Activated naive CD8-positive, alpha-beta T cell treated with anti-CD3 and anti-CD28 coated beads for 36 hours (primary cell): ENCODE measurements around the gene CACTIN. TPM values are rescaled to one million over a fixed set of nuclear protein-coding genes. Genes with fewer than 3 reads are reported as not detected.

Experiments used
- DNase-seq: peaks from one replicate; pipeline ENCODE4 v3.0.0; 2021
- H3K27ac Mint-ChIP-seq: one replicate; pipeline ENCODE4 v1.8.0; 2022; ENCODE audit warnings: mild to moderate bottlenecking, moderate library complexity, mixed read lengths
- H3K27me3 Mint-ChIP-seq: one replicate; pipeline ENCODE4 v1.8.0; 2022; ENCODE audit warnings: mild to moderate bottlenecking, mixed read lengths
- H3K36me3 Mint-ChIP-seq: one replicate; pipeline ENCODE4 v1.8.0; 2021; ENCODE audit warnings: mild to moderate bottlenecking, mixed read lengths
- H3K4me1 Mint-ChIP-seq: one replicate; pipeline ENCODE4 v1.8.0; 2021; ENCODE audit warnings: mixed read lengths
- H3K4me3 Mint-ChIP-seq: one replicate; pipeline ENCODE4 v1.8.0; 2022; ENCODE audit warnings: mild to moderate bottlenecking, moderate library complexity, mixed read lengths
- H3K9me3 Mint-ChIP-seq: one replicate; pipeline ENCODE4 v1.8.0; 2022; ENCODE audit warnings: mixed read lengths
- total RNA-seq, 2 experiments: library from RNA; stranded (reverse); gene quantifications; one replicate each; pipeline ENCODE4 v1.2.3, GENCODE V29; 2021

CACTIN gene
- 10 to 100 TPM; 33.0 to 34.4 TPM for total RNA-seq

DNA sequence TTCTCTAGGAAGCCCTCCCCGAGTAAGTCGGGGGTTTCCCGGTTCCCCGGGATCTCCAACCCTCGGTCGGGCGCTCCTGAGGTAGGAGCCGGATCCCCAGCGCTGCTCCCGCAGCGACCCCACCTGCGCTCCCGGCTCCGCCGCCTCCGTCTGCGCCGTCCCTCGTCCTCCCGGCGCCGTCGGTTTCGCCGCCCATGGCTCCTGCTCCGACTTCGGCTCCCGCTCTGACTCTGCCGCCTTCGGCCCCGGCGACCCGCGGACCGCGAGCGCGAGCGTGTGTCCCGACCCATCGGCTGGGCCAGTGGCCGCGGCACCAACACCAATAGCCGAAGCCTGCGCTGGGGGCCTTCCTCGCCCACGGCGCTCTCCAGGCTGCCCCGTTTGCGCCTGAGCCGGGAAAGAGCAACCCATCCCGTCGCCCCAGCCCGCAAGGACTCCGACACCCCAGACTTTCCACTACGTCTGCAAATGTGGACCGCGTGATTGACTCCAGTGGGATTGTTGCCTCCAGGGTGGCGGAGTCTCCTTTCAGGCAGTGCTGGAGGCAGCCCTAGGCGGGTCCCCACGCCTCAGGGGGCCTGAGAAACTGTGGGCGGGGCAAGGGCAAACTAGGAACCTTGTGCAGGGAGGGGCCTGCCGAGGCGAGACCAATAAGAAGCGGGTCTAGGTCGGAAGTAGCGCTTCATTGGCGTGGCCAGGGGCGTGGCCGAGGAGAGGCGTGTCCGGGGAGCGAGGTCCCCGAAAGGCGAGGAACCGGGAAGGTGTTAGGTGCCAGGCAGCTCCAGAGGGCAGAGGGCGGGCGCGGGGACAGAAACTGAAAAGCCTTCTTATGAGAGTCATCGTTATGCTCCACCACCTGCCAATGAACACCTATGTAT is at the start of gene CACTIN:
CACTIN (minus strand) TSS at position 318 of the 878 bp plus-strand sequence; CDS start at position 290, 28 bp downstream.
- H3K27me3 Mint-ChIP-seq, result no peaks in the 10 kb centered on the region

GRCh38 chr19:3674784-3675543 is 48.4 kb upstream of the CACTIN start:
- H3K27me3 Mint-ChIP-seq, result no peaks in the 10 kb centered on the region
- no peak overlapping the region for H3K4me3 Mint-ChIP-seq
- H3K4me1 Mint-ChIP-seq, result peaks cover 18% of the 10 kb centered on the region
- DNase-seq, result no peak
- H3K9me3 Mint-ChIP-seq, result no peaks in the 10 kb centered on the region
- no peak overlapping the region for H3K27ac Mint-ChIP-seq
- peaks cover 5% of the 10 kb centered on the region for H3K36me3 Mint-ChIP-seq

More for the DNA sequence above, at the start of gene CACTIN:
- peak within 1 kb of the TSS; percentile 97 for H3K27ac Mint-ChIP-seq
- H3K36me3 Mint-ChIP-seq, result peaks cover 3% of the 10 kb centered on the region
- H3K9me3 Mint-ChIP-seq, result no peaks in the 10 kb centered on the region
- peaks cover 14% of the 10 kb centered on the region for H3K4me1 Mint-ChIP-seq
- DNase-seq, result peak; percentile 99
- peak within 1 kb of the TSS; percentile 88 for H3K4me3 Mint-ChIP-seq

GRCh38 chr19:3673506-3674439 is 47.2 kb upstream of the CACTIN start:
- H3K4me1 Mint-ChIP-seq, result peaks cover 20% of the 10 kb centered on the region
- no peaks in the 10 kb centered on the region for H3K9me3 Mint-ChIP-seq
- peaks cover 5% of the 10 kb centered on the region for H3K36me3 Mint-ChIP-seq
- H3K27ac Mint-ChIP-seq, result no peak overlapping the region
- H3K27me3 Mint-ChIP-seq, result no peaks in the 10 kb centered on the region
- DNase-seq, result no peak
- no peak overlapping the region for H3K4me3 Mint-ChIP-seq

DNA sequence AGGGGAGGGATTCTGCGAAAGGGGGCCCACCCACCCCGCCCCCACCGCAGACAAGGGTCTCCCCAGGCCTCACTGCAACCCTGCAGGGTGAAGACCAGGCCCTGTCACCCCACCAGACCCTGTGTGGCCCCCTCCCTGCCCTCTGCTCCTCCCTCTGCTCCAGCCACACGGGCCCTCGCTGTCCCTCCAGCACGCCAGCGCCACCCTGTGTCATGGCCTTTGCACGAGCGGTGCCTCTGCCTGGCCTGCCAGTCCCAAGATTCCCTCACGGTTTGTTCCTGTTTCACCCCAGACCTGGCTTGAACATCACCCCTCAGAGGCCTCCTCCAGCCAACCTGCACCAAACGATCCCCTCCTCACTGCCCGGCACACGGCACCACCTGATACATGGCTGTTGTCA is 46.4 kb upstream of the CACTIN start:
- H3K9me3 Mint-ChIP-seq, result no peaks in the 10 kb centered on the region
- H3K36me3 Mint-ChIP-seq, result peaks cover 5% of the 10 kb centered on the region
- no peak overlapping the region for H3K27ac Mint-ChIP-seq
- peaks cover 22% of the 10 kb centered on the region for H3K4me1 Mint-ChIP-seq
- no peak for DNase-seq
- H3K27me3 Mint-ChIP-seq, result no peaks in the 10 kb centered on the region
- H3K4me3 Mint-ChIP-seq, result no peak overlapping the region

DNA sequence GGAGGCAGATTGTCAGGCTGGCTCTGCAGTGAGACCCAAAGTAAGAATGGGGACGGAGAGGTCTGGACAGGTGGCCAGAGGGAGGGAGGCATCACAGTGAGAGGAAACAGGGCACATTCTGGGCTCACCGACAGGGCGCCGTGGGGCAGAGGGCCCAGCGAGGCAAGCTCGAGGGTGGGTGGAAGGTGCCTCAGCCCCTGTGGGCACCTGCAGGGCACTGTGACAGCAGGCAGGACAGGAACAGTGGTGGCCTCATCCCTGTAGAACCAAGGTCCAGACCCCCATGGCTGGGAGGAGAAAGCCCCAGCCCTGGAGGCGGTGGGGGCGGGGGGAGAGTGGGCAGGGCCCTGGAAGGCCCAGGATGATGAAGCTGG is 46.0 kb upstream of the CACTIN start:
- peaks cover 5% of the 10 kb centered on the region for H3K36me3 Mint-ChIP-seq
- H3K4me3 Mint-ChIP-seq, result no peak overlapping the region
- no peak for DNase-seq
- H3K27me3 Mint-ChIP-seq, result no peaks in the 10 kb centered on the region
- no peak overlapping the region for H3K27ac Mint-ChIP-seq
- peaks cover 22% of the 10 kb centered on the region for H3K4me1 Mint-ChIP-seq
- H3K9me3 Mint-ChIP-seq, result no peaks in the 10 kb centered on the region

- H3K9me3 Mint-ChIP-seq, result no peaks in the 10 kb centered on the region
- no peaks in the 10 kb centered on the region for H3K27me3 Mint-ChIP-seq
- H3K36me3 Mint-ChIP-seq, result peaks cover 5% of the 10 kb centered on the region
- H3K4me3 Mint-ChIP-seq, result peak overlapping the region; percentile 43
- DNase-seq, result peak; percentile 70
- peaks cover 25% of the 10 kb centered on the region for H3K4me1 Mint-ChIP-seq
- H3K27ac Mint-ChIP-seq, result peak overlapping the region; percentile 72
These were observed 45.3 kb upstream of the CACTIN start for GRCh38 chr19:3671680-3672574.

DNA sequence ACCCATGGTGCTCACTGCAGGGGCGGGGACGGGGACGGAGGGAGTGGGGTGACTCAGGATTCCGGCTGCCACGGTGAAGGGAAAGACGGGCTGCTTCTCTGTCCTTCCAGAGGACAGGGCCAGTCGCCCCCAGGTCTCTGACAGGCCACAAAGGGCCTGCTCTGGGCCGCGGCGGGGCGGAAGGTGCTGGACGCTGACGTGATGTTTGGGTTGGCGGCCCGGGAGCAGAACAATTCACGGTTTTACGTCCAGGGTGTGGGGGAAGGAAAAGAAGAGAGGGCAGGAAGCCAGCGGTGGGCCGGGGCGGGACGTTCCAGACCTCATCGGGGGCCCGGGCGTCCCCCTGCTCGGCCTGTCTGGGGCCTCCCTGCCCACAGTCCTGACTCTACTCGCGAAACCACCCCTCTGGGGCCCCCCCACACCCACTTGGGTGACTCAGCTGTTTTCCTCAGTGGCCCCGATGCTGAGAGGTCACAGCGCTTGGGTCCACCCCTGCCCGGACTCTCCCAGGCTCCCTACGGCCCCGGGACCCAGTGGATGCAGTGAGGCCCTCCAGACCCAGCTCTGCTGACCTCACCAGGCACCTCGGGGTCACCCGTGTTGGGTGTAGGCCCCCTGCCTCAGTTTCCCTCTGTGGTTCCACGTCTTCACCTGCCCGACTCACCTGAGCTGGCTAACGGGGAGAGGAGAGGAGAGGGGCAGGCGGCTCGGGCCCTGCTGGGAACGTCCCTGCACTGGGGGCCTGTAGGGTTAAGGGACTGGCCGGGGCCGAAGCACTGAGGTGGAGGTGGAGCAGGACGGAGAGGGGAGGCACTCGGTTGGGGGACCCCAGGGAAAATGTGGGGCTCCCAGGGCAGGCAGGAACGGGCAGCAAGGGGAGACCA is 44.4 kb upstream of the CACTIN start:
- H3K27ac Mint-ChIP-seq, result peak overlapping the region; percentile 80
- peak overlapping the region; percentile 67 for H3K4me3 Mint-ChIP-seq
- no peaks in the 10 kb centered on the region for H3K9me3 Mint-ChIP-seq
- peaks cover 26% of the 10 kb centered on the region for H3K4me1 Mint-ChIP-seq
- DNase-seq, result peak; percentile 76
- no peaks in the 10 kb centered on the region for H3K27me3 Mint-ChIP-seq
- H3K36me3 Mint-ChIP-seq, result peaks cover 5% of the 10 kb centered on the region

DNA sequence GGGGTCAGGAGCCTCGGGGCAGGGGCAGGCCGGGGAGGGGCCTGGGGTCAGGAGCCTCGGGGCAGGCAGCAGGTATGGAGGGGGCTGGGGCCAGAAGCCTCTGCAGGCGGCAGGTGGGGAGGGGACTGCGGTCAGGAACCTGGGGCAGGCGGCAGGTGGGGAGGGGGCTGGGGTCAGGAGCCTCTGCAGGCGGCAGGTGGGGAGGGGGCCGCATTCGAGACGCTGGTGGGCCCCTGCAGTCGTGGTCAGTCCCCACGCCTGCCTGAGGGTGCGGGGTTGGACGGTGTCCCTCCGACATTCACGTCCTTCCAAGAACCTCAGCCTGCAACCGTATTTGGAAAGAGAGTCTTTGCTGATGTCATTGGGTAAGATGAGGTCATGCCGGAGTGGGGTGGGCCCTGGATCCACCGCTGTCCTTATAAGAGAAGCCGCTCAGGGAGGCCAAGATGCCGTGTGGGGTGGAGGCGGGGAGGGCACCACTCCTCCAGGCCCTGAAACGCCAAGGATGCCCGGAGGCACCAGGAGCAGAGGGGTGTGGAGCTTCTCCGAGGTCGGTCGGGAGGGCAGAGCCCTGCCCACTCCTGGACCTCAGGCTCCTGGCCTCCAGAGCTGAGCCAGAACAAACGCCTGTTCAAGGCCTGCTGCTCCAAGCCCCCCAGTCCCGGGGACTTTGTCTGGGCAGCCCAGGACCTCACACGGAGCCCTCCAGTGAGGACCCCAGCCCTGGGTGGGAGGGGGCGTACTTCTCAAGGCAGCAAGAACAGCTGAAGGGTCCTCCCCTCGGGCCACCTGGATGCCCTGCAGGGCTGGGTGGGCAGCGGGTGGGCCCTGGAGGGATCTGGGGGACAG is 43.6 kb upstream of the CACTIN start:
- Mint-ChIP-seq H3K27ac (no peak overlapping the region), H3K4me1 (peaks cover 27% of the 10 kb centered on the region), H3K9me3 (no peaks in the 10 kb centered on the region), H3K36me3 (peaks cover 5% of the 10 kb centered on the region), H3K4me3 (no peak overlapping the region), H3K27me3 (no peaks in the 10 kb centered on the region)
- no peak for DNase-seq

DNA sequence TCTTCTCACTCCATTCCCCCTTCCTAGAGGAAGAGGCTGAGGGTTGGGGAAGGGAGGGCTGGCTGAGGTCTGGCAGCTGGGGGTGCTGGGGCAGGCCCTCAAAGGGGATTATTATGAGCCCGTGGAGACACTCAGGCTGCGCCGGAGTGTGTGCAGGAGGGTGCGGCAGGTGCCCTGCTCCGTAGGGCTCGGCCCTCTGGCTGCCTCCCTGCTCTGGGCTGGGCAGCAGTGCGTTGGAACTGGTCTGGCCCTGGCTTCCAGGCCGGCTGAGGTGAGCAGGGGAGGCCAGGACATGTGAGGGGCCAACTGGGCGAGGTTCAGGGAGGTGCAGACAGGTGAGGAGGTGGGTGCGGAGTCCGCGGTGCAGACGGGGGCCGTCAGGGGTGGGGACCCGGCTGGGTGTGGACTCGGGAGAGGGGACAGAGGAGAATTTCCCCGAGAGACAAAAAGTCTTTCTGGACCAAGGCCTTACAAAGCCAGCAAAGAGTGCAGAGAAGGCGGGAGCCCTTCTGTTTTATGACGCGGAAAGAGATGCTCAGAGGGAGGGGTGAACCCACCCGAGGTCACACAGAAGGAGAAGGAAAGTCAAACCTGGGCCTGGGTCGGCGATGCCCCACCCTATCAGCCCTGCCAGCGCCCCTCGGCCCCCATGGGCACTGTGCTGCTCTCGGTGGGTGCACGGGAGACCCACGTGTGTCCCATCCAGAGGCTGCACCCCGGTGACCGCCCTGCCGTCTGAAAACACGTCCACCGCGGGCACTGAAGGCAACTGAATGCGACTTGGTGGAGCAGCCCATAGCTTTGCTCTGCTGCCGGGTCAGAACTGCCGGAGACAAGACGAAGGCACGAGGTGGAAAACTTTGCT is 42.7 kb upstream of the CACTIN start:
- Mint-ChIP-seq H3K27ac (no peak overlapping the region), H3K4me1 (peaks cover 27% of the 10 kb centered on the region), H3K4me3 (no peak overlapping the region), H3K9me3 (no peaks in the 10 kb centered on the region), H3K36me3 (no peaks in the 10 kb centered on the region), H3K27me3 (no peaks in the 10 kb centered on the region)
- DNase-seq, result no peak

GRCh38 chr19:3668331-3669081 is 41.9 kb upstream of the CACTIN start:
- H3K4me3 Mint-ChIP-seq, result no peak overlapping the region
- H3K4me1 Mint-ChIP-seq, result peaks cover 27% of the 10 kb centered on the region
- DNase-seq, result no peak
- no peaks in the 10 kb centered on the region for H3K36me3 Mint-ChIP-seq
- no peaks in the 10 kb centered on the region for H3K27me3 Mint-ChIP-seq
- no peak overlapping the region for H3K27ac Mint-ChIP-seq
- H3K9me3 Mint-ChIP-seq, result no peaks in the 10 kb centered on the region

- peaks cover 27% of the 10 kb centered on the region for H3K4me1 Mint-ChIP-seq
- no peak for DNase-seq
- H3K27ac Mint-ChIP-seq, result no peak overlapping the region
- H3K9me3 Mint-ChIP-seq, result no peaks in the 10 kb centered on the region
- no peak overlapping the region for H3K4me3 Mint-ChIP-seq
- H3K27me3 Mint-ChIP-seq, result no peaks in the 10 kb centered on the region
- H3K36me3 Mint-ChIP-seq, result no peaks in the 10 kb centered on the region
These were observed 41.2 kb upstream of the CACTIN start for GRCh38 chr19:3667766-3668165.
